HEK293T (cell line): ENCODE measurements around the gene TNIP2.

Experiments
- ARNT ChIP-seq: fragments of 450-650 bp; IDR thresholded peaks from 2 replicates; pipeline ENCODE4 v1.6.1; 2017; ENCODE audit warnings: mild to moderate bottlenecking
- BHLHE40 ChIP-seq: fragments of 450-650 bp; IDR thresholded peaks from 2 replicates; pipeline ENCODE4 v1.6.1; 2016; ENCODE audit warnings: mild to moderate bottlenecking, moderate library complexity, borderline replicate concordance
- CTBP1 ChIP-seq: fragments of 450-650 bp; IDR thresholded peaks from 2 replicates; pipeline ENCODE4 v1.6.1; 2016; ENCODE audit warnings: borderline replicate concordance
- ELF4 ChIP-seq: fragments of 450-650 bp; IDR thresholded peaks from 2 replicates; pipeline ENCODE4 v1.6.1; 2017; ENCODE audit warnings: antibody characterized with exemption
- FOXA1 ChIP-seq: fragments of 450-650 bp; IDR thresholded peaks from 2 replicates; pipeline ENCODE4 v1.6.1; 2016; ENCODE audit warnings: mild to moderate bottlenecking
- FOXK2 ChIP-seq: fragments of 450-650 bp; IDR thresholded peaks from 2 replicates; pipeline ENCODE4 v1.6.1; 2016; ENCODE audit warnings: mild to moderate bottlenecking
- FOXM1 ChIP-seq: fragments of 450-650 bp; IDR thresholded peaks from 2 replicates; pipeline ENCODE4 v1.6.1; 2017; ENCODE audit warnings: mild to moderate bottlenecking, borderline replicate concordance
- L3MBTL2 ChIP-seq: fragments of 450-650 bp; conservative IDR thresholded peaks from 2 replicates; pipeline ENCODE4 v1.6.1; 2016; ENCODE audit warnings: mild to moderate bottlenecking
- LEF1 ChIP-seq: fragments of 450-650 bp; IDR thresholded peaks from 2 replicates; pipeline ENCODE4 v1.6.1; 2017; ENCODE audit warnings: mild to moderate bottlenecking, borderline replicate concordance
- NFRKB ChIP-seq: fragments of 450-650 bp; IDR thresholded peaks from 2 replicates; pipeline ENCODE4 v1.6.1; 2016; ENCODE audit warnings: mild to moderate bottlenecking, moderate library complexity
- SP1 ChIP-seq: fragments of 450-650 bp; IDR thresholded peaks from 2 replicates; pipeline ENCODE4 v1.6.1; 2017
- SUZ12 ChIP-seq: fragments of 450-650 bp; IDR thresholded peaks from 2 replicates; pipeline ENCODE4 v1.6.1; 2016; ENCODE audit warnings: mild to moderate bottlenecking
- TARDBP ChIP-seq: fragments of 450-650 bp; IDR thresholded peaks from 2 replicates; pipeline ENCODE4 v1.6.1; 2016

GRCh38 chr4:2713337-2713736 is 42.8 kb downstream of the TNIP2 start:
- TF ChIP-seq ELF4 (no peak), FOXK2 (no peak), CTBP1 (no peak), FOXM1 (no peak), TARDBP (no peak), BHLHE40 (no peak), FOXA1 (no peak), NFRKB (no peak), L3MBTL2 (no peak), ARNT (no peak), SP1 (no peak), LEF1 (no peak), SUZ12 (no peak)
